PC-9 (cell line): ENCODE measurements around the gene ATP12A.

Source experiments
- EZH2 ChIP-seq: fragments of 200-600 bp; sonication (generic); IDR thresholded peaks from 2 replicates; pipeline ENCODE4 v1.8.0; 2017; ENCODE audit warnings: antibody characterized with exemption, low read depth
- TF ChIP-seq, protein P1 (sequence below): fragments of 200-600 bp; sonication (generic); conservative IDR thresholded peaks from 2 replicates; pipeline ENCODE4 v1.6.1; 2017; ENCODE audit warnings: mixed run types, antibody characterized with exemption, mild to moderate bottlenecking, moderate library complexity

DNA sequence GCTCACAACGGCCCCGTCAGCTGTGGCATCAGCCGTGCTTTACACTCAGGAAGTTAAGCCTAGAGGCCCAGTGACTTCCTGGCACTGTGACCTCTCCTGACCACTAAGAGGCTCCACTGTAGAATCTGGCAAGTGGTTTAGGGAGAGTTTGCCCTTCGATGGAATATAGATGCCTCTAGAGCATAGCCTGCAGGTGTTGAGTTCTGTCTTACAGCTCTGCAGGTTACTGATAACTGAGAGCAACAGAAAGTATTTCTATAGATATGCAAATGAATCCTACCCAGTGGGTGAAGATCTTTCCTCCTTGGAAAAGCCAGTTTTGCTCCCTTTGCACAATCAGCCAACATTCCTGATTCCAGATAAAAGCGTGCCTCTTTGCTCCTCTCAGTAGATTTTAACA lies 35.8 kb downstream of the ATP12A start:
- TF ChIP-seq, protein P1, sequence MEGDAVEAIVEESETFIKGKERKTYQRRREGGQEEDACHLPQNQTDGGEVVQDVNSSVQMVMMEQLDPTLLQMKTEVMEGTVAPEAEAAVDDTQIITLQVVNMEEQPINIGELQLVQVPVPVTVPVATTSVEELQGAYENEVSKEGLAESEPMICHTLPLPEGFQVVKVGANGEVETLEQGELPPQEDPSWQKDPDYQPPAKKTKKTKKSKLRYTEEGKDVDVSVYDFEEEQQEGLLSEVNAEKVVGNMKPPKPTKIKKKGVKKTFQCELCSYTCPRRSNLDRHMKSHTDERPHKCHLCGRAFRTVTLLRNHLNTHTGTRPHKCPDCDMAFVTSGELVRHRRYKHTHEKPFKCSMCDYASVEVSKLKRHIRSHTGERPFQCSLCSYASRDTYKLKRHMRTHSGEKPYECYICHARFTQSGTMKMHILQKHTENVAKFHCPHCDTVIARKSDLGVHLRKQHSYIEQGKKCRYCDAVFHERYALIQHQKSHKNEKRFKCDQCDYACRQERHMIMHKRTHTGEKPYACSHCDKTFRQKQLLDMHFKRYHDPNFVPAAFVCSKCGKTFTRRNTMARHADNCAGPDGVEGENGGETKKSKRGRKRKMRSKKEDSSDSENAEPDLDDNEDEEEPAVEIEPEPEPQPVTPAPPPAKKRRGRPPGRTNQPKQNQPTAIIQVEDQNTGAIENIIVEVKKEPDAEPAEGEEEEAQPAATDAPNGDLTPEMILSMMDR: no peak
- no peak for TF ChIP-seq EZH2
